Measurements from ENCODE around the gene B3GALT5. TPM values are rescaled to one million over a fixed set of nuclear protein-coding genes. Genes with fewer than 3 reads are reported as not detected.

B3GALT5 gene
- total RNA-seq (2021; fragmentation: NEBNext Ultra II Directional; extraction: Animal tissue kit (Norgen Biotek cat#: 25700)), result under 1 TPM; 0.36 to 0.84 (median 0.68) TPM
- long read RNA-seq, result 0 reads

GRCh38 chr21:39612233-39613040, at the start of gene B3GALT5:
Gene B3GALT5 (plus strand): TSS chr21:39612940. CDS start chr21:39660560, 47,620 bp downstream.
- Mint-ChIP-seq H3K9me3 (no peaks in the 10 kb centered on the region), H3K27me3 (ENCODE audit: insufficient read depth) (peaks cover 54% of the 10 kb centered on the region), H3K36me3 (ENCODE audit: low read depth) (no peaks in the 10 kb centered on the region), H3K4me1 (ENCODE audit: low read depth) (peaks cover 18% of the 10 kb centered on the region), H3K4me3 (peak within 1 kb of the TSS; percentile 66), H3K27ac (no peak within 1 kb of the TSS)
- no peak for TF ChIP-seq CTCF (IDR thresholded peaks at IDR 0.05)
- no peak for DNase-seq

GRCh38 chr21:39564200-39564599, 48.5 kb upstream of the B3GALT5 start:
- no peaks in the 10 kb centered on the region for H3K36me3 Mint-ChIP-seq (ENCODE audit: low read depth)
- no peak for TF ChIP-seq CTCF (IDR thresholded peaks at IDR 0.05)
- H3K27ac Mint-ChIP-seq, result no peak overlapping the region
- no peak overlapping the region for H3K4me3 Mint-ChIP-seq
- no peak for DNase-seq
- H3K27me3 Mint-ChIP-seq (ENCODE audit: insufficient read depth), result peaks cover 16% of the 10 kb centered on the region
- H3K4me1 Mint-ChIP-seq (ENCODE audit: low read depth), result no peaks in the 10 kb centered on the region
- H3K9me3 Mint-ChIP-seq, result no peaks in the 10 kb centered on the region

GRCh38 chr21:39567180-39567972, 45.4 kb upstream of the B3GALT5 start:
- H3K36me3 Mint-ChIP-seq (ENCODE audit: low read depth), result no peaks in the 10 kb centered on the region
- no peak overlapping the region for H3K4me3 Mint-ChIP-seq
- H3K27ac Mint-ChIP-seq, result no peak overlapping the region
- no peak for TF ChIP-seq CTCF (IDR thresholded peaks at IDR 0.05)
- DNase-seq, result no peak
- no peaks in the 10 kb centered on the region for H3K4me1 Mint-ChIP-seq (ENCODE audit: low read depth)
- H3K9me3 Mint-ChIP-seq, result no peaks in the 10 kb centered on the region
- peaks cover 18% of the 10 kb centered on the region for H3K27me3 Mint-ChIP-seq (ENCODE audit: insufficient read depth)

GRCh38 chr21:39568361-39568760, 44.4 kb upstream of the B3GALT5 start:
- TF ChIP-seq CTCF (IDR thresholded peaks at IDR 0.05), result no peak
- Mint-ChIP-seq H3K36me3 (ENCODE audit: low read depth) (no peaks in the 10 kb centered on the region), H3K27ac (no peak overlapping the region), H3K4me1 (ENCODE audit: low read depth) (no peaks in the 10 kb centered on the region), H3K4me3 (no peak overlapping the region), H3K27me3 (ENCODE audit: insufficient read depth) (peaks cover 20% of the 10 kb centered on the region), H3K9me3 (no peaks in the 10 kb centered on the region)
- DNase-seq, result no peak

GRCh38 chr21:39575775-39576174, 37.0 kb upstream of the B3GALT5 start:
- H3K27ac Mint-ChIP-seq, result no peak overlapping the region
- H3K27me3 Mint-ChIP-seq (ENCODE audit: insufficient read depth), result peaks cover 43% of the 10 kb centered on the region
- no peak overlapping the region for H3K4me3 Mint-ChIP-seq
- no peaks in the 10 kb centered on the region for H3K4me1 Mint-ChIP-seq (ENCODE audit: low read depth)
- no peaks in the 10 kb centered on the region for H3K9me3 Mint-ChIP-seq
- no peak for DNase-seq
- no peak for TF ChIP-seq CTCF (IDR thresholded peaks at IDR 0.05)
- no peaks in the 10 kb centered on the region for H3K36me3 Mint-ChIP-seq (ENCODE audit: low read depth)
